Raji (cell line): ENCODE results near the gene KRT4.

Experiments
- POLR2A ChIP-seq: IDR thresholded peaks from 2 replicates; pipeline ENCODE4 v1.6.1; 2011; ENCODE audit warnings: low read depth, low read length, control low read depth; ENCODE audit not compliant: insufficient read depth

KRT4 gene

DNA sequence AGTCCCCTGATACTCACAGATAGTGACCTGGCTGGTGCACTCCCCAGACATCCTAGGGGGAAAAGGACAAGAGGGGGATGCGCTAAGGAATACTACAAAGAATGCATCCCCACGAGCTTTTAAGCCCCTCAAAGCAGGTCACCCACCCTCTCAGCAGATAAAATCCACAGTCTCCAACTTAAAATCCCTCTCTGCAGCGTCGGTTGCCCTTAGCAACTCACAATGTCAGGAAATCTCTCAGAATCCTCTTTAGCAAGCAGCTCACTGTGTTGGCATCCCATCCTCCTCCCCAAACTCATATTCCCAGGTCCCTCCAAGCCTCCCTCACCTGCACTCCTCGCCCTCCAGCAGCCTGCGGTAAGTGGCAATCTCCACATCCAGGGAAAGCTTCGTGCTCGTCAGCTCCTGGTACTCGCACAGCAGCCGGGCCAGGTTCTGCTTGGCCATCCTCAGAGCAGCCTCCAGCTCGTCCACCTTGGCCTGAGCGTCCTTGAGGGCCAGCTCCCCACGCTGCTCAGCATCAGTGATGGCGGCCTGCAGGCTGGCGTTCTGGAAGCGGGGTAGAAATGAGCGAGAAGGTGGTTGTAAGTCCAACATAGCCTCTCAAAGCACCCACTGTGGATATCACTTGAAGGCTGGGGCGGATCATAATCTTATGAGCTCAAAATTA lies 25.7 kb upstream of the KRT4 start:
- no peak for TF ChIP-seq POLR2A

DNA sequence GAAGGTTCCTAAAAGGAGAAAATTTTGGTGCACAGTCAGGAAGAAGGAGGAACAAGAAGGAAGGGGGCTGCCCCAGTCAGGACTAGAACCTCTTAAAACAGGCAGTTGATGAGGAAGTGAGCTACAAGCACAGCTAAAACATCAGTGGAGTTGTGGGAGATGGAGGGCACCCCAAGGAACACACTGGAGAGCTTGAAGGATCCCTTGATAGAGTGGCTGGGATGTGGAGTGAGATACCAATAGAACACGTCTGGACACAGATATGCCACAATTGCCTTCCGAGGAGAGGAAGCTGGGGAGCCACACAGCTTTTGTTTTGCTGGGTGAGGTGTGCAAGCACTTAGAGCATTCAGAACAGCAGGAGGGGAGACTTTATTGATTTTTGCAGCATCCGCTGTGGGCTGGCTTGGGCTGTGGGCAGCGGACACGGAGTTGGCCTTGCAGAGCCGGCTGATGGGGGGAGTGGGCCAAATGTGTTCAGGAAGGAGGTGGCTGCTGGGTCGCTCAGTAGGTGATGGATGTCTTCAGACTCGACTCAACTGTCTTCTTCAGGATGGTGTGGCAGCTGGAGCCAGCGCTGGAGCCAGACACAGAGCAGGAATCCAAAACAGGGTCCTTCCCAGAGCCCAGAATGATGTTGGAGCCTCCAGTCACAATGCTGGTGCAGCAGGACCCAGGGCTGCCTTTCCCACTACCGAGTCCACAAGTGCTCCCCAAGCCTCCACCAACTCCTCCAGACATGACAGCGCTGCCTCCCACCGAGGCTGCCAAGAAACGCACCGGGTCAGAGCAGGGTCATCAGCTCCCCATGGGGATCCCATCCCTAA lies 24.9 kb upstream of the KRT4 start:
- no peak for TF ChIP-seq POLR2A

DNA sequence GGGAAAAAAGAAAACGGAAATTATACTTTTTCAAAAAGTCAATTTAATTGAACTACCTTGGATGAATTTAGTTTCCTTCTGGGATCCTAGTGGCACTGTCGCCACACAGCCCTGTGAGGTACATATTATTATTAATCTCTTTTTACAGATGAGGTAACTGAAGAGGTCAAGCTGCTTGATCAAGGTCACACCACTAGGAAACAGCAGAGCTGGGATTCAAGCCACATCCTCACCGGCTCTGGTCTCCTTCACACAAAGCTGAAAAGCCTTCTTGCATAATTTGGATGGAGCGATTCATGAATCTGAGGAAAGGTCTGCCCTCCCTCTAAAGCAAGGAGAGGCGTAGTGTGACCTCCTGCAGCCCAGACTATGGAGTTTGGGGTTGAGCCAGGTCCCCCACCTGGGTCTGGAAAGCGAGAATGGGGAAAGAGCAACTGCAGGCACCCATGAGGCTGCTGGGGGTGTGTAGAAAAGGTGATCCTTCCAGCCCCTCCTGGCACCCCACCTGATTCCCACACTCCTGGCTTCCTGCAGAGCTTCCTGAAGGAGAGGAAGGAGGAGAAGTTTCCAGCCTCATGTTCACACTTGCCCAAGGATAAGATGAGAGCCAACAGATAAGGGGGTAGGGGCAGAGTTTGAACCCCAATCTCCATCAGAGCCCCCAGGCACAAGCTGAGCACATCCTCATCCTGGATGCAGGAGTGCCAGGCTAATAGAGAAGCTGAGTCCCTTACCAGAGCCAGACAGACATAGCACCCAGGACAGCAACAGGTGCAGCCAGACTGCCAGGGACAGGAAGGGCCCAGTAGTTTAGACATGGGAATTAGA lies 24.1 kb upstream of the KRT4 start:
- no peak for TF ChIP-seq POLR2A

DNA sequence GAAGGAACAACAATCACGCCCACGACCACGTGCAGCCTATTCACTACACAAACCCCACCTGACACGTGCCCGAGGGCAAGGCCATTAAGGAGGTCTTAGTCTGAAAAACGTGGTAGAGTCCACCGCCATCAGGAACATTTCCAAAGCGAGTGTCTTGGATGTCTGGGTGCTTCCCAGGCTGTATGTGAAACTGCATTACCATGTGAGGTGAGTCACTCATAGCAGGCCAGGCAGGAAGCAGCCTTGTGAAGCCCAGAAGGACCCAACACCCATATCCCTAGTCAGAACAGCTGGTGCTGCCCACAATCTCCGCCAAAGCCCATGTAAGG lies 23.5 kb upstream of the KRT4 start:
- TF ChIP-seq POLR2A = no peak

DNA sequence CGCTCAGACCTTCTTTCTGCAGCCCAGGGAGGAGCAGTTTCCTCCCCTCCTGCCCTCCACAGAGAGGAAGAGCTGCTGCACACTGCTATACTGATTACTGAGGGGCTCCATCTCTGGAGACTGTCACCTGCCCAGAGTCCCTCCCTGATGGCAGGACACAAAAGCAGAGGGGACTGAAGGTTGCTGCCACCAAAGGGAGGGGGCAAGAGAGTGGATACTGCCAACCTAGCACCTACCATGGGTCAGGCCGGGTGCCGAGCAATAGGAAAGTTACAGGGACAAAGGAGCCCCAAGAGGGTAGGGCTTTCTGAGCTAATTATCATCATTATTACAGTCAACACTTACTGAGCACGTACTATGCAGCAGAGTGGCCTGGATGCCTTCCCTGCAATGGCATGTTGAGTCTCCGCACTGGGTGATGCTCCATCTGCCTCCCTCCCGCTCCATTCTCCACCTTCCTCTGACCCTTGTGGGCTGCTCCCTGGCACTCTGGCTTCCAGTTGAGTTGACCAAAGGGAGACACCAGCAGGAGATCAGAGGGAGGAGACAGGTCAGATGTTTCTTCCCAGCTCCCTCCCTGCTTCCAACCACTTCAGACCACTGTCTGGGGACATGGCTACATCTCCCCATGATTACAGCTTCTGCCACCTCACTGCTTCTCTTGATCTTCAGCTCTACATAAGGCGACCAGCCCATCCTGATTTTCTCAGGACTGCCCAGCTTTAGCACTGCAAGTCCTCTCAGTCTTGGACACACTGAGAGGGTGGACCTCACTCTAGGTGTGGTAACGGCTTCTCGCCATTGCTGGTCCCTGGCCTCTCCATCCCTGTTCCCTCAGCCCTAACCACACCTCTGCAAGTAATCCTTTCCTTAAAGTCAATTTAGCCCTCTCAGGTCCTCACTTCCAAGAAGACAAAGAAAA lies 22.8 kb upstream of the KRT4 start:
- TF ChIP-seq POLR2A = no peak

DNA sequence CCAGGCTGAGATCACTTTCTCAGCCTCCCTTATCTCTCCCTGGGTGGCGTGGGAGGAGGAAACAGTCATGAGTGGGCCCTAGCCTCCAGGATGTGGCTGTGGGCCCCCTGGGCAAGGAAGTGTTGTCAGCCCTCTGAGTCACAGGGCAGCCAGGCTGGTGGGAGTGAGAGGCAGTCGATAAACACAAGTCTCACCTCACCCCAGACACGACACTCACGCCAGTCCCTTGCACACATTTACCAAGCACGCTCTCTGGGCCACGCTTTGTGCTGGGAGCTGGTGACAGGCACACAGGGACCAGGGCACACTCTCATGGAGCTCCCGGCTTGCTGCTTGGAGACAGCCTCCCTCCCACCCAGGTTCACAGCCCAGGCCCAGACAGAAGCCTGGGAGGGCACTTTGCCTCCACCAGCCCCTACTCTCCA lies 22.1 kb upstream of the KRT4 start:
- no peak for TF ChIP-seq POLR2A

DNA sequence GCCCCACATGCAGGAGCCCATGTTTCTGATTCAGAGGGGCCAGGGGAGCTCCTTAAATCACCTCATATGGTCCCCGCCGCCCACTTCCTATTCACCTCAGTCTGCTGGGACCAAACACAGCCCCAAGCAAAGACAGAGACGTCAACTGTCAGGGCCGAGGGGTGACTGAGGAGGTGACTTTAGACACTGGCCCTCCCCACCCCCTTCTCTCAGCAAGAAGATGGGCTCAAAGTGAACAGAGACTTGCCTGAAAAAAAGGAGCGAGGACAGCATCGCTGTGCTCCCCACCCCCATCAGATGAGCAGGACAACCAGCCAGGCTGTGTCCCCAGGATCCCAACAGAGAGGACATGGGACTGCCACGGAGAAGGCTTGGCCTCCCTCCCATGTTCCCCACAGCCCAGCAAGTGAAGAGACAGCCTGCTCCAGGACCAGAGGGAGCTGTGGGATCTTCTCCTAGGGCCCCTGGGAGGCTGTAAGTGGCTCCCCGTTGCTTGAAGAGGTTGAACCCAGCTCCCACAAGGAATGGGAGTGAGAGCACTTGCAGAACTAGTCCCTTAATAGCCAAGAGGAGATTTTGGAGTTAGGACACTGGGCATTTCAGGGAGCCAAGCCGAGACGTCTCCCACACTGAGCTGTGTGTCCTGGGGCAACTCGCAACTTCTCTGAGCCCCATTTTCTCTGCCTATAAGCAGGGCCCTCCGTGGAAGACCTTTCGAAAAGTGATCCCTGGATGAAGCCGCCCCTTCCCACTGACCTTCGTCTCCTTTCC lies 21.5 kb upstream of the KRT4 start:
- TF ChIP-seq POLR2A = no peak

DNA sequence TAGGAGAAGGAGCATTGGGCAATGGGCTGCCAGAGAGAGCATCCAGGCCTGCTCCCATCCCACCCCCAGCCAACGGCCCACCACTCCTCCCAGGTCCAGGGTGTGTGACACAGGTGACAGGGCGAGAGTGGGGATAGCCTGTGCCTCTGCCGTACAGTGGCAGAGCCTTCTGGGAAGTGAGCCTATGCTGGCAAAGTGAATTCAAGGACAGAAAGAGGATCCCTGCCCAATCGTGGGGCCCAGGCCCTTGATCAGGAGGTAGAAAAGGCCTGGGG lies 20.7 kb upstream of the KRT4 start:
- TF ChIP-seq POLR2A = no peak

DNA sequence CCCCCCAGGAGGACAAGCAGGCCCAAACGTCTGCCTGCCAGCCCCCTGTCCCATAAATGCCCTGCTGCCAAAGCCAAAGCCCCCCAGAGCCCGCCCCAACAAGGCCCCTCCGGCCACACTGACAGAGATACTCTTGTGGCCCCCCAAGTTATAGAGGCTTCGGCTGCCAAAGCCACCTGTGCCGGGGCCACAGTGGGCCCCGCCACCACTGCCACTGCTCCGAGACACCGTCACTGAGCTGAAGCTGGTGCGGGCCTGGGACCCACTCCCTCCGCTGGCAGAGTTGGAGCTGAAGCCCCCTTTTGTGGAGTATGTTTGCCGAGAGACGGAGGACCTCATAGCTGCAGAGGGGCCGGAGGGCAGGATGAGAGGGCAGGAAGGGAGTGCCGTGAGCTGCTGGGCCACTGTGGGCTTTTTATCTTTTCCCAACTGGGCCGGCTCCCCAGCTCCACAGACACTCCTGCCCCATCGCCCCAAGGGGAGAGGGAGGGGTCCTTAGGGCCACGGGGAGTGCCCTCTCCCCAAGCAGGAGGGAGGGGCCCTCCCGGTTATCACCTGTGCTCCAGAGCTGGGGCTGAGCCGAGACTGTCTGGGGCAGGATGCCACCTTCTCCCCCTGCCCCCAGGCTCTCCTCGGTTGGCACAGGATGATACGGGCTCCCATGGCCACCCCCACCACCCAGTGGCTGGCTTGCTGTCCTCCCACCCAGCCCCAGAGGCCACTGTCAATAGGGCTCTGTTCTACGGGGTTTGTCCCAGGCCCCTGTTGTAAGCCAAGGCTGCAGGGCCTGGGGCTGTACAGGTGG lies 20.2 kb upstream of the KRT4 start, which contains the start of gene KRT79:
KRT79 (minus strand) TSS at position 390 of the 805 bp plus-strand sequence; CDS start at position 339, 51 bp downstream.
- no peak for TF ChIP-seq POLR2A

DNA sequence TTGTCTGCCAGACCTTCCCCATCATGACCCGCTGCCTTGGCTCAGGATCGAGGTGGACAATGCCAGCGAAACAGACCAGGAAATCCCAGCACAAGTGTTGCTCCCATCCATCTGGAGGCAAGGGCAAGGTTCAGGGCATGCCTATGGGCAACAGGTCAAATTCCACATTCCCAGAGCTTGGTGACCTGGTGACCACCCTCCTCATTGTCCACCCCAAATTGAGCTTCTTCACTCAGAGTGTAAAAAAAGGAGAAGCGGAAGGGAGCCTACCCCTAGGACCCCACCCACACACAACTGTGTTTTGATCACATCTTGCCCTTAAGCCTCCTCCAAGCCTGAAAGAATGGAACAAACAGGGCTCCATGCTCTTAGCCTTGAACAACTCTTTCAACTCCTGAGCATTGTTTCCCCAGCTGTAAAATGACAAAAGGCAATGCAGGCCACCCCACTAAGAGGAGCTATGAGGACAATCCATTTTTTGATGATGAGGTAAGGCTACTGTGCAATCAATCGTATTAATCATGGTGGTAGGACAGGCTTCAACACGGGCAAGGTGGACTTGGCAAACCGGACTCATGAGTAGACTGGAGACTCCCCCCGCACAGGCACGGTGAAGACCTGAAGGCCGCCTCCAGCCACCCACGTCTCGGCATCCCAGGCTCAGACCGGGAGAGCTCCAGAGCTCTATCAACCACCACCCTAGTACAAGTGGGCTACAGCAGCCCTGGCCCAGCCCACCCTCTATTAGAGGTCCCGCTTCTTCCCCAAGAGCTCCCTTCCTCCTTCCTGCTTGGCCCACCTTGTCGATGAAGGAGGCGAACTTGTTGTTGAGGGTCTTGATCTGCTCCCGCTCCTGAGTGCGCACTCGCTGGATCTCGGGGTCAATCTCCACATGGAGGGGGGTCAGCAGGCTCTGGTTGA lies 19.3 kb upstream of the KRT4 start:
- no peak for TF ChIP-seq POLR2A

DNA sequence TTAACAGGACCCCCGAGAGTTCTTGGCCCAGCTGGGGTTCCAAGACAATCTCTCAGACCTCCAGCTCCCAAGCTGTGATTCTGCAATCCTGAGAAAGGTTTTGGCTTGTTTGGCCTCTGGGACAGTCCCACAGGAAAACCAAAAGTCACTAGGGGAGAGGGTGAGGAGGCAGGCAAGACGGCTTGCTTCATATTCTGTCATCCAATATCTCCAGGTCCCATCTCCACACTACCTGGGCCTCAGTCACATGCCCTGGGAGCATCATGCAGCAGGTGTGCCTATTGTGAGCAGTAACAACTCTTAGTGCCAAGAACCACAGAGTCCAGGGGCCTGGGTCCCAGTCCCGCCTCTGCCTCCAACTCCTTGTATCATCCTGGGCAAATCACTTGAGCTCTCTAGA lies 18.5 kb upstream of the KRT4 start:
- TF ChIP-seq POLR2A = no peak

DNA sequence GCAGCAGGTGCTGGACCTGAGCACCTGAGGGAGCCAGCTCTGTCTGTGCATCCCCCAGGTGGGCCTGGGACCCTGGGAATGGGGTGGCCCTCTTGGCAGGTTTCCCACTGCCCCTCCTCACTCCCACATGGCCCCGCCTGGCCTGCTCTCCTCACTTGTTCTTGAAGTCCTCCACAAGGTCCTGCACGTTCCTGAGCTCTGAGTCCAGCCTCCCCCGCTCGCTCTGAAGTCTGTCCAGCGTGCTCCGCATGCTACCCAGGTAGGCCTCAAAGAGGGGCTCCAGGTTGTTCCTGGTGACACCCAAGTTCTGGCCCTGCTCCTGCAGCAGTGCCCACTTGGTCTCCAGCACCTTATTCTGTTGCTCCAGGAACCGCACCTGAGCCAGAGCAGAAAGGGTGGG lies 17.3 kb upstream of the KRT4 start:
- TF ChIP-seq POLR2A = no peak

DNA sequence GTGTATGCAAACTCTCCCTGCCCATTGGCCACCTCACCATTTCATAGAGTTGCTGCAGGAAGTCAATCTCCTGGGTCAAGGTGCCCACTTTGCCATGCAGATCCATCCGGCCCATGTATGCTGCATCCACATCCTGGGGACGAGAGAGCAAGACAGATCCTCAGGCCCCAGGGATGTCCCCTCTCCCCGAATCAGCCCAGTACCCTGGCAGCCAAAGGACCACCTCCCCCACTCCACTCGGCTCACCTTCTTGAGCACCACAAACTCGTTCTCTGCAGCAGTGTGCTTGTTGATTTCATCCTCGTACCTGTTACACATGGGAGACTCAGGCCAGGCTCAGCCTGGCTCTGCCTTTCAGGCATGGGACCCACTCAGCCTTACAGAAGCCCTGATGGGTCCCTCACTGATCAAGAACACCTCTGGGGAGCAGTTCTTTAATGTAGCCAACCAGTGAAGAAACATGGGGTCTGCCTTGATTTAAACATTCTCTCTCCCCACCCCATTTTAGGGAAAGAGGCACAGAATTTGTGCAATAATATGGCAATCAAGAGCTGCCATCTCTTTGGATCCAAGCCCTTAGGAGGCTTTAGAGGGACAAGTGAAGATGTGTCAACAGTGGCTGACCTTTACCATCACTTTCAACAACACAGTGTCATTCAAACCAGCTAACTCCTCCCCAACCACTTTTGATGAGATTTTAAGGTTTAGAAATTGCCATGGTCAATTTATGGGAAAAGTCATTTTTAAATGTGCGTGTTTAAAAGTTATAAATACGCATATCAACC lies 16.3 kb upstream of the KRT4 start:
- TF ChIP-seq POLR2A = no peak
